ENCODE results near the gene EPHB2. TPM values are rescaled to one million over a fixed set of nuclear protein-coding genes. Genes with fewer than 3 reads are reported as not detected.
A peak's percentile ranks its signal among the peaks of the same experiment; 100 is the strongest.
"Not testable (repeated sequence)": the region's sequence is repeated elsewhere in the genome, so short reads cannot be mapped to it uniquely, and the experiment has no call there.

EPHB2 gene
- total RNA-seq, 1 donor from 2014 or later: 130 TPM

- Mint-ChIP-seq H3K27ac (peak overlapping the region; percentile 15), H3K27me3 (ENCODE audit: low read depth) (peaks cover 10% of the 10 kb centered on the region), H3K9me3 (no peaks in the 10 kb centered on the region), H3K4me1 (peaks cover 20% of the 10 kb centered on the region), H3K4me3 (no peak overlapping the region), H3K36me3 (no peaks in the 10 kb centered on the region)
- TF ChIP-seq, protein P1, sequence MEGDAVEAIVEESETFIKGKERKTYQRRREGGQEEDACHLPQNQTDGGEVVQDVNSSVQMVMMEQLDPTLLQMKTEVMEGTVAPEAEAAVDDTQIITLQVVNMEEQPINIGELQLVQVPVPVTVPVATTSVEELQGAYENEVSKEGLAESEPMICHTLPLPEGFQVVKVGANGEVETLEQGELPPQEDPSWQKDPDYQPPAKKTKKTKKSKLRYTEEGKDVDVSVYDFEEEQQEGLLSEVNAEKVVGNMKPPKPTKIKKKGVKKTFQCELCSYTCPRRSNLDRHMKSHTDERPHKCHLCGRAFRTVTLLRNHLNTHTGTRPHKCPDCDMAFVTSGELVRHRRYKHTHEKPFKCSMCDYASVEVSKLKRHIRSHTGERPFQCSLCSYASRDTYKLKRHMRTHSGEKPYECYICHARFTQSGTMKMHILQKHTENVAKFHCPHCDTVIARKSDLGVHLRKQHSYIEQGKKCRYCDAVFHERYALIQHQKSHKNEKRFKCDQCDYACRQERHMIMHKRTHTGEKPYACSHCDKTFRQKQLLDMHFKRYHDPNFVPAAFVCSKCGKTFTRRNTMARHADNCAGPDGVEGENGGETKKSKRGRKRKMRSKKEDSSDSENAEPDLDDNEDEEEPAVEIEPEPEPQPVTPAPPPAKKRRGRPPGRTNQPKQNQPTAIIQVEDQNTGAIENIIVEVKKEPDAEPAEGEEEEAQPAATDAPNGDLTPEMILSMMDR (IDR thresholded peaks at IDR 0.05; ENCODE audit: unreplicated experiment): no peak
- DNase-seq (ENCODE audit: low spot score in 2 of 2, unreplicated experiment in 2 of 2): peak; percentile 38 to 51
Observed at GRCh38 chr1:22670352-22670975, 40.2 kb upstream of the EPHB2 start.

DNA sequence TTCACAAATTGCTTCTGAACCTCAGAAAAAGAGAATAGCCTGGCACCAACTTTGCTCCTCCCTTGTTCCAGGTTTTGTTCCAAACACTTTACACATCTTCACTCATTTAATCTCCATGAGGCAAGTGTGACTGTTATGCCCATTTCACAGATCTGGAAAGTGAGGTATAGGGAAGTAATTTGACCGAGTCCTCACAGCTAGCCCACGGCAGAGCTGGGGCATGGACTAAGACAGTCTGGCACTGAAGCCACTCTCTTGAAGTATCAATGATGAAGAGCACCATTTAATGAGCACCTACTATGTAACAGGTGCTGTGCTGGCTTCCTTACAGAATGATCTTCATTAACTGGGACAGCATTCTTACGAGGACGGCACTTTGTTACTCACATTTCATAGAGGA is 38.6 kb upstream of the EPHB2 start:
- peaks cover 23% of the 10 kb centered on the region for H3K4me1 Mint-ChIP-seq
- no peak overlapping the region for H3K4me3 Mint-ChIP-seq
- TF ChIP-seq, protein P1 (IDR thresholded peaks at IDR 0.05; ENCODE audit: unreplicated experiment): no peak
- H3K9me3 Mint-ChIP-seq: no peaks in the 10 kb centered on the region
- no peaks in the 10 kb centered on the region for H3K36me3 Mint-ChIP-seq
- peaks cover 10% of the 10 kb centered on the region for H3K27me3 Mint-ChIP-seq (ENCODE audit: low read depth)
- H3K27ac Mint-ChIP-seq: no peak overlapping the region
- no peak for DNase-seq (ENCODE audit: low spot score in 2 of 2, unreplicated experiment in 2 of 2)

DNA sequence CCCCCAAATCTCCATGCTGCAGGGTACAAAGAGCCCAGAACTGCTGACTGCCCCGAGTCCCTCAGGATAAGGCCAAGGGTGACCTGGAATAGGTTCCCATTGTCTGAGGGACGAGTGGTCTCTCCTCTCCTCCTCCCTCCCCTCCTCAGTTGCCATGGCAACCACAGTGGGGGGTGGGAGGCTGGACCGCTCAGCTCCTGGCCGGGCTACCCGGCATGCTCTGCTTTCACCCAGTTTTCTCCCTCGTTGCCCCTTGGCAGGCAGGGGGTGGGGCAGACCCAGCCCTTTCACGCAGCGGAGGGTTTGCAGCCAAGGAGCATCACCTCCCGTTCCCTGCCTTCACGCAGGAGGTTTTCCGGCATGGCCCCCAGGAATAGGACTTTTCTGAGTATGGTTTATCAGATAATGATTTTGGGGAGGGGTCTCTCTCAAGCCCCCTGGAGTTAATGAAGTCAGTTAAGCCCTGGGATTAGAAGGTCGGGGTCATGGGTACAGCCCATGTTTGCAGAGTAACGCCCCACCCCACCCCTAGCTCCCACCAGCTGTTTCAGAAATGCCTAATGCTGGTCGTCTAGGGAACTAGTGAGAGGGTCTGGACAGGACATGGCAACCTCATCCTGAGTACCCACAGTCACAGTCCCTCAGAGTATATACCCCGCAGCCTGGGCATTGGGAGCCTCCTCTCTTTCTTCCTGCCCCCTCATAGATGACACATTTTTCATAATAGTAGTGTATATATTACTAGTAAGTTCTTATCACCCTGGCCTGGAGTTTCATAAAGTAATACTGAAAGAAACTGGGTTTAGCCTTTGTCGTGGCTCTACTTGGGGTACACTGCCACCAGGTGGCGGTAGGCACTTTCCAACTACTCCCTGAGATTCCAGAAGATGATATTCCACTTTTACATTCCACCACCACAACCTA is 36.9 kb upstream of the EPHB2 start:
- peak in 1 of 2 experiments; percentile 73 for DNase-seq (ENCODE audit: low spot score in 2 of 2, unreplicated experiment in 2 of 2)
- Mint-ChIP-seq H3K4me3 (no peak overlapping the region), H3K36me3 (no peaks in the 10 kb centered on the region), H3K4me1 (peaks cover 23% of the 10 kb centered on the region), H3K9me3 (no peaks in the 10 kb centered on the region), H3K27me3 (ENCODE audit: low read depth) (peaks cover 4% of the 10 kb centered on the region), H3K27ac (no peak overlapping the region)
- TF ChIP-seq, protein P1 (IDR thresholded peaks at IDR 0.05; ENCODE audit: unreplicated experiment): peak; percentile 69

- no peaks in the 10 kb centered on the region for H3K36me3 Mint-ChIP-seq
- TF ChIP-seq, protein P1 (IDR thresholded peaks at IDR 0.05; ENCODE audit: unreplicated experiment): no peak
- no peak overlapping the region for H3K4me3 Mint-ChIP-seq
- DNase-seq (ENCODE audit: low spot score in 2 of 2, unreplicated experiment in 2 of 2): no peak
- no peaks in the 10 kb centered on the region for H3K9me3 Mint-ChIP-seq
- H3K27ac Mint-ChIP-seq: no peak overlapping the region
- peaks cover 23% of the 10 kb centered on the region for H3K4me1 Mint-ChIP-seq
- peaks cover under 1% of the 10 kb centered on the region for H3K27me3 Mint-ChIP-seq (ENCODE audit: low read depth)
Observed at GRCh38 chr1:22674410-22674749, 36.3 kb upstream of the EPHB2 start.

DNA sequence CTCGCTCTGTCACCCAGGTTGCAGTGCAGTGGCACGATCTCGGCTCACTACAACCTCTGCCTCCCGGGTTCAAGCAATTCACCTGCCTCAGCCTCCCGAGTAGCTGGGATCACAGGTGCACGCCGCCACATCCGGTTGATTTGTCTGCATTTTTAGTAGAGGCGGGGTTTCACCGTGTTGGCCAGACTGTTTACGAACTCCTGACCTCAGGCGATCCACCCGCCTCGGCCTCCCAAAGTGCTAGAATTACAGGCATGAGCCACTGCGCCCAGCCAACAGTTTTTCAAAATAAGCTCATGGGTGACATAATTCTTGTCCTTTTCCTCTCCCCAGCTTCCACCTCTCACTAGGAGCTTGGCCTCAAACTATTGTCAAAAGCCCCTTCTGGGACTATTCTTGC is 34.5 kb upstream of the EPHB2 start:
- H3K27me3 Mint-ChIP-seq (ENCODE audit: low read depth); H3K4me3 Mint-ChIP-seq; H3K9me3 Mint-ChIP-seq; H3K36me3 Mint-ChIP-seq; DNase-seq (ENCODE audit: low spot score in 2 of 2, unreplicated experiment in 2 of 2); H3K27ac Mint-ChIP-seq: not testable (repeated sequence)
- peaks cover 18% of the 10 kb centered on the region for H3K4me1 Mint-ChIP-seq

DNA sequence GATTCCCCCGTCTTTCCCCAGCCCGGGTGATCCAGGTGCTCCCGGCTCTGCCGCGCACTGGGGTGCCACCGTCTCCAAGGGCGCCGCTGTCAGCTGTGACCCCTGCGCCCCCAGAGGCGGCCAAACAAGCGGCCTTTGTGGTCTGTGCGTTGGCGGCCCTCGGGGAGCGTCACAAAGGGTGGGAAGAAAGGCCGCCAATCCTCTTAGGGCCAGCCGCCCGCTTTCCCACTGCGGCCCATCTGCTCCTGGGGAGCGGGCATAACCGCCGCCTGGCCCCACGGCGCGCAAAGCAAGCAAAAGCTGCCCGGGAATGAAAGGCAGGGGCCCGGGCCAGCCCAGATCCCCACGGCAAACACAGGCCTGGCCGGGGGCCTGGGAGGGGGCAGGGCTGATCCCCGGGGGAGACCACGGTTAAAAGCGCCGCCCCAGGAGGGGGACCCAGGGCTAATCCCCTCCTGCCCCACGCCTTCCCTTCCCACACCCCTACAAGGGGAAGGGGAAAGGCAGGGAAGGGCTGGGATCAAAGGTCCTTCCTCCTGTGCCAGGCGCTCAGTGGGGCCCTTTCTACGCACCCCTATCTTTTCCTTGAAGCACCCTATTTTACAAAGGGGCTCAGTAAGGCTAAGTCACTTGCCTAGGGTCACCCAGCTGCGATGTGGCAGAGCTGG is 33.6 kb upstream of the EPHB2 start:
- Mint-ChIP-seq H3K36me3 (no peaks in the 10 kb centered on the region), H3K27ac (no peak overlapping the region), H3K9me3 (no peaks in the 10 kb centered on the region), H3K4me1 (peaks cover 23% of the 10 kb centered on the region), H3K27me3 (ENCODE audit: low read depth) (no peaks in the 10 kb centered on the region), H3K4me3 (no peak overlapping the region)
- TF ChIP-seq, protein P1 (IDR thresholded peaks at IDR 0.05; ENCODE audit: unreplicated experiment): no peak
- no peak for DNase-seq (ENCODE audit: low spot score in 2 of 2, unreplicated experiment in 2 of 2)
